Measurements from ENCODE around the gene MSANTD4.
A peak's percentile ranks its signal among the peaks of the same experiment; 100 is the strongest.
"Not testable (repeated sequence)": the region's sequence is repeated elsewhere in the genome, so short reads cannot be mapped to it uniquely, and the experiment has no call there.

Gene MSANTD4

GRCh38 chr11:106031202-106031810 is 9.3 kb upstream of the MSANTD4 start:
- no peak for DNase-seq (ENCODE audit: low spot score)
- peaks cover 5% of the 10 kb centered on the region for H3K4me1 Mint-ChIP-seq (ENCODE audit: low read depth)
- no peak overlapping the region for H3K4me3 Mint-ChIP-seq
- no peaks in the 10 kb centered on the region for H3K36me3 Mint-ChIP-seq (ENCODE audit: low read depth)
- H3K9me3 Mint-ChIP-seq = no peaks in the 10 kb centered on the region
- no peak overlapping the region for H3K27ac Mint-ChIP-seq
- H3K27me3 Mint-ChIP-seq (ENCODE audit: low read depth) = peaks cover 12% of the 10 kb centered on the region

GRCh38 chr11:106030609-106031008 is 8.6 kb upstream of the MSANTD4 start:
- H3K4me3 Mint-ChIP-seq = no peak overlapping the region

GRCh38 chr11:106022795-106023275 is 795 bp upstream of the MSANTD4 start:
- no peaks in the 10 kb centered on the region for H3K9me3 Mint-ChIP-seq
- DNase-seq (ENCODE audit: low spot score) = no peak
- peaks cover 33% of the 10 kb centered on the region for H3K4me1 Mint-ChIP-seq (ENCODE audit: low read depth)
- peak overlapping the region; percentile 92 for H3K4me3 Mint-ChIP-seq
- H3K27me3 Mint-ChIP-seq (ENCODE audit: low read depth) = peaks cover 9% of the 10 kb centered on the region
- peaks cover 16% of the 10 kb centered on the region for H3K36me3 Mint-ChIP-seq (ENCODE audit: low read depth)
- H3K27ac Mint-ChIP-seq = peak overlapping the region; percentile 90

More at GRCh38 chr11:106030609-106031008, 8.6 kb upstream of the MSANTD4 start:
- no peak for DNase-seq (ENCODE audit: low spot score)
- Mint-ChIP-seq H3K27me3 (ENCODE audit: low read depth) (peaks cover 18% of the 10 kb centered on the region), H3K27ac (no peak overlapping the region), H3K9me3 (no peaks in the 10 kb centered on the region), H3K36me3 (ENCODE audit: low read depth) (no peaks in the 10 kb centered on the region), H3K4me1 (ENCODE audit: low read depth) (peaks cover 5% of the 10 kb centered on the region)

GRCh38 chr11:106021181-106021966 is 666 bp downstream of the MSANTD4 start:
- no peaks in the 10 kb centered on the region for H3K9me3 Mint-ChIP-seq
- H3K4me3 Mint-ChIP-seq = peak overlapping the region; percentile 92
- H3K27ac Mint-ChIP-seq = peak overlapping the region; percentile 90
- peaks cover 16% of the 10 kb centered on the region for H3K36me3 Mint-ChIP-seq (ENCODE audit: low read depth)
- no peak for DNase-seq (ENCODE audit: low spot score)
- peaks cover 5% of the 10 kb centered on the region for H3K27me3 Mint-ChIP-seq (ENCODE audit: low read depth)
- H3K4me1 Mint-ChIP-seq (ENCODE audit: low read depth) = peaks cover 37% of the 10 kb centered on the region

- no peak overlapping the region for H3K27ac Mint-ChIP-seq
- H3K4me1 Mint-ChIP-seq (ENCODE audit: low read depth) = peaks cover 32% of the 10 kb centered on the region
- peaks cover 26% of the 10 kb centered on the region for H3K36me3 Mint-ChIP-seq (ENCODE audit: low read depth)
- DNase-seq (ENCODE audit: low spot score) = no peak
- H3K27me3 Mint-ChIP-seq (ENCODE audit: low read depth) = no peaks in the 10 kb centered on the region
- H3K4me3 Mint-ChIP-seq = no peak overlapping the region
- no peaks in the 10 kb centered on the region for H3K9me3 Mint-ChIP-seq
These were observed 4.9 kb downstream of the MSANTD4 start for GRCh38 chr11:106017093-106017492.

- no peak overlapping the region for H3K27ac Mint-ChIP-seq
- no peaks in the 10 kb centered on the region for H3K27me3 Mint-ChIP-seq (ENCODE audit: low read depth)
- DNase-seq (ENCODE audit: low spot score) = no peak
- no peaks in the 10 kb centered on the region for H3K9me3 Mint-ChIP-seq
- peaks cover 24% of the 10 kb centered on the region for H3K4me1 Mint-ChIP-seq (ENCODE audit: low read depth)
- H3K4me3 Mint-ChIP-seq = no peak overlapping the region
- peaks cover 35% of the 10 kb centered on the region for H3K36me3 Mint-ChIP-seq (ENCODE audit: low read depth)
These were observed 7.0 kb downstream of the MSANTD4 start for GRCh38 chr11:106015066-106015465.

- H3K9me3 Mint-ChIP-seq = no peaks in the 10 kb centered on the region
- peaks cover 20% of the 10 kb centered on the region for H3K4me1 Mint-ChIP-seq (ENCODE audit: low read depth)
- H3K27me3 Mint-ChIP-seq (ENCODE audit: low read depth) = no peaks in the 10 kb centered on the region
- H3K36me3 Mint-ChIP-seq (ENCODE audit: low read depth) = peaks cover 35% of the 10 kb centered on the region
- no peak overlapping the region for H3K4me3 Mint-ChIP-seq
- DNase-seq (ENCODE audit: low spot score) = no peak
- no peak overlapping the region for H3K27ac Mint-ChIP-seq
These were observed 7.4 kb downstream of the MSANTD4 start for GRCh38 chr11:106014620-106015019.

GRCh38 chr11:106014035-106014434 is 8.0 kb downstream of the MSANTD4 start:
- H3K36me3 Mint-ChIP-seq (ENCODE audit: low read depth) = peaks cover 38% of the 10 kb centered on the region
- peaks cover 16% of the 10 kb centered on the region for H3K4me1 Mint-ChIP-seq (ENCODE audit: low read depth)
- H3K9me3 Mint-ChIP-seq = no peaks in the 10 kb centered on the region
- no peaks in the 10 kb centered on the region for H3K27me3 Mint-ChIP-seq (ENCODE audit: low read depth)
- H3K27ac Mint-ChIP-seq = no peak overlapping the region
- H3K4me3 Mint-ChIP-seq = no peak overlapping the region
- DNase-seq (ENCODE audit: low spot score) = no peak

GRCh38 chr11:106012744-106013143 is 9.3 kb downstream of the MSANTD4 start:
- Mint-ChIP-seq H3K27ac (no peak overlapping the region), H3K4me3 (no peak overlapping the region), H3K27me3 (ENCODE audit: low read depth) (no peaks in the 10 kb centered on the region), H3K4me1 (ENCODE audit: low read depth) (peaks cover 9% of the 10 kb centered on the region), H3K9me3 (no peaks in the 10 kb centered on the region), H3K36me3 (ENCODE audit: low read depth) (peaks cover 49% of the 10 kb centered on the region)
- no peak for DNase-seq (ENCODE audit: low spot score)

- H3K4me1 Mint-ChIP-seq (ENCODE audit: low read depth) = peaks cover 7% of the 10 kb centered on the region
- H3K9me3 Mint-ChIP-seq = no peaks in the 10 kb centered on the region
- peaks cover 61% of the 10 kb centered on the region for H3K36me3 Mint-ChIP-seq (ENCODE audit: low read depth)
- H3K4me3 Mint-ChIP-seq = no peak overlapping the region
- DNase-seq (ENCODE audit: low spot score) = no peak
- no peak overlapping the region for H3K27ac Mint-ChIP-seq
- H3K27me3 Mint-ChIP-seq (ENCODE audit: low read depth) = no peaks in the 10 kb centered on the region
These were observed 10.6 kb downstream of the MSANTD4 start for GRCh38 chr11:106011481-106011880.

- peaks cover 61% of the 10 kb centered on the region for H3K36me3 Mint-ChIP-seq (ENCODE audit: low read depth)
- not testable (repeated sequence) for H3K27ac Mint-ChIP-seq; H3K27me3 Mint-ChIP-seq (ENCODE audit: low read depth); H3K4me1 Mint-ChIP-seq (ENCODE audit: low read depth); DNase-seq (ENCODE audit: low spot score); H3K4me3 Mint-ChIP-seq
- H3K9me3 Mint-ChIP-seq = peaks cover 13% of the 10 kb centered on the region
These were observed 18.9 kb downstream of the MSANTD4 start for GRCh38 chr11:106003094-106003493.

- Mint-ChIP-seq H3K27ac (no peak overlapping the region), H3K9me3 (peaks cover 13% of the 10 kb centered on the region), H3K36me3 (ENCODE audit: low read depth) (peaks cover 45% of the 10 kb centered on the region), H3K27me3 (ENCODE audit: low read depth) (no peaks in the 10 kb centered on the region), H3K4me1 (ENCODE audit: low read depth) (no peaks in the 10 kb centered on the region), H3K4me3 (no peak overlapping the region)
- no peak for DNase-seq (ENCODE audit: low spot score)
These were observed 20.6 kb downstream of the MSANTD4 start for GRCh38 chr11:106001304-106002012.

- no peak for DNase-seq (ENCODE audit: low spot score)
- H3K27me3 Mint-ChIP-seq (ENCODE audit: low read depth) = no peaks in the 10 kb centered on the region
- H3K27ac Mint-ChIP-seq = no peak overlapping the region
- H3K36me3 Mint-ChIP-seq (ENCODE audit: low read depth) = peaks cover 9% of the 10 kb centered on the region
- H3K9me3 Mint-ChIP-seq = peaks cover 3% of the 10 kb centered on the region
- no peaks in the 10 kb centered on the region for H3K4me1 Mint-ChIP-seq (ENCODE audit: low read depth)
- no peak overlapping the region for H3K4me3 Mint-ChIP-seq
These were observed 30.2 kb downstream of the MSANTD4 start for GRCh38 chr11:105991888-105992287.

- Mint-ChIP-seq H3K9me3 (peaks cover 3% of the 10 kb centered on the region), H3K27me3 (ENCODE audit: low read depth) (no peaks in the 10 kb centered on the region), H3K27ac (no peak overlapping the region), H3K36me3 (ENCODE audit: low read depth) (peaks cover 6% of the 10 kb centered on the region), H3K4me3 (no peak overlapping the region), H3K4me1 (ENCODE audit: low read depth) (no peaks in the 10 kb centered on the region)
- no peak for DNase-seq (ENCODE audit: low spot score)
These were observed 32.9 kb downstream of the MSANTD4 start for GRCh38 chr11:105989124-105989523.
